HepG2 (cell line): Measurements from ENCODE around the gene ALG9. TPM values are rescaled to one million over a fixed set of nuclear protein-coding genes. Genes with fewer than 3 reads are reported as not detected.

Experiments
- BRCA1 ChIP-seq: sonication (generic); formaldehyde crosslinking; IDR thresholded peaks from 2 replicates; pipeline ENCODE4 v1.4.0; 2020; ENCODE audit warnings: missing genetic modification reagents
- CHD2 ChIP-seq: IDR thresholded peaks from 2 replicates; pipeline ENCODE4 v1.6.1; 2011; ENCODE audit warnings: low read depth, low read length, improper control_type of control experiment
- EP300 ChIP-seq, 3 experiments: sonication (generic) in 1 of 3; formaldehyde crosslinking in 1 of 3; IDR thresholded peaks; 2 replicates each; pipeline versions ENCODE4 v1.5.1 to v1.6.1; 2011 to 2020; ENCODE audit warnings: low read depth in 2 of 3, low read length in 2 of 3, borderline replicate concordance in 1 of 3, improper control_type of control experiment in 1 of 3, mild to moderate bottlenecking in 1 of 3, missing genetic modification reagents in 1 of 3, moderate library complexity in 1 of 3
- GLMP ChIP-seq: sonication (generic); formaldehyde crosslinking; IDR thresholded peaks from 2 replicates; pipeline ENCODE4 v1.9.0; 2021; ENCODE audit warnings: missing genetic modification reagents, mild to moderate bottlenecking, borderline replicate concordance
- HNRNPL ChIP-seq: fragments of 200-400 bp; formaldehyde crosslinking; IDR thresholded peaks from 2 replicates; pipeline ENCODE4 v1.6.1; 2017; ENCODE audit warnings: mild to moderate bottlenecking, low read depth, low read length
- HNRNPLL ChIP-seq: fragments of 200-400 bp; formaldehyde crosslinking; IDR thresholded peaks from 2 replicates; pipeline ENCODE4 v1.6.1; 2017; ENCODE audit warnings: mild to moderate bottlenecking, low read depth, low read length; ENCODE audit not compliant: poor library complexity, severe bottlenecking
- KLF12 ChIP-seq: sonication (generic); formaldehyde crosslinking; IDR thresholded peaks from 2 replicates; pipeline ENCODE4 v1.4.0; 2020; ENCODE audit warnings: missing genetic modification reagents, borderline replicate concordance
- KLF15 ChIP-seq: sonication (generic); formaldehyde crosslinking; IDR thresholded peaks from 2 replicates; pipeline ENCODE4 v1.8.1; 2023; ENCODE audit warnings: borderline replicate concordance, mild to moderate bottlenecking, inconsistent platforms, missing genetic modification reagents, mixed read lengths
- MTA3 ChIP-seq: sonication (generic); formaldehyde crosslinking; IDR thresholded peaks from 2 replicates; pipeline ENCODE4 v1.4.0; 2020; ENCODE audit warnings: missing genetic modification reagents
- NR1H2 ChIP-seq: sonication (generic); formaldehyde crosslinking; IDR thresholded peaks from 2 replicates; pipeline ENCODE4 v1.8.1; 2022; ENCODE audit warnings: low read depth, missing genetic modification reagents, borderline replicate concordance
- RFX5 ChIP-seq: IDR thresholded peaks from 2 replicates; pipeline ENCODE4 v1.6.1; 2011; ENCODE audit warnings: low read depth, low read length, improper control_type of control experiment
- SKI ChIP-seq: fragments of 450-650 bp; IDR thresholded peaks from one replicate; pipeline ENCODE4 v1.6.1; 2018; ENCODE audit warnings: mild to moderate bottlenecking; ENCODE audit not compliant: partially characterized antibody
- SP4 ChIP-seq: sonication (generic); formaldehyde crosslinking; IDR thresholded peaks from 2 replicates; pipeline ENCODE4 v1.8.1; 2023; ENCODE audit warnings: mild to moderate bottlenecking, missing genetic modification reagents
- TAF1 ChIP-seq: sonication (generic); formaldehyde crosslinking; IDR thresholded peaks from 2 replicates; pipeline ENCODE4 v1.4.0; 2020; ENCODE audit warnings: missing genetic modification reagents
- TFE3 ChIP-seq: IDR thresholded peaks from 2 replicates; pipeline ENCODE4 v1.6.1; 2016
- ZBTB34 ChIP-seq: sonication (generic); formaldehyde crosslinking; IDR thresholded peaks from 2 replicates; pipeline ENCODE4 v1.8.0; 2022; ENCODE audit warnings: mild to moderate bottlenecking, missing genetic modification reagents
- ZNF124 ChIP-seq: sonication (generic); formaldehyde crosslinking; IDR thresholded peaks from 2 replicates; pipeline ENCODE4 v1.4.0; 2020; ENCODE audit warnings: missing genetic modification reagents
- ZNF281 ChIP-seq: sonication (generic); formaldehyde crosslinking; IDR thresholded peaks from 2 replicates; pipeline ENCODE4 v1.4.0; 2020; ENCODE audit warnings: missing genetic modification reagents, borderline replicate concordance
- ZNF333 ChIP-seq: sonication (generic); formaldehyde crosslinking; IDR thresholded peaks from 2 replicates; pipeline ENCODE4 v1.4.0; 2020; ENCODE audit warnings: mild to moderate bottlenecking, missing genetic modification reagents, borderline replicate concordance
- ZNF343 ChIP-seq: sonication (generic); formaldehyde crosslinking; IDR thresholded peaks from 2 replicates; pipeline ENCODE4 v1.4.0; 2020; ENCODE audit warnings: mild to moderate bottlenecking, missing genetic modification reagents
- ZNF383 ChIP-seq: sonication (generic); formaldehyde crosslinking; IDR thresholded peaks from 2 replicates; pipeline ENCODE4 v1.4.0; 2020; ENCODE audit warnings: missing genetic modification reagents, mild to moderate bottlenecking, borderline replicate concordance
- polyA plus RNA-seq, 8 experiments: library from polyadenylated mRNA; depleted of rRNA in 3 of 8; stranded (reverse) in 7 of 8; unstranded in 1 of 8; fragments of >200 nt; fragmentation: Illumina TruSeq in 4 of 8; extraction: Trizol in 4 of 8; gene quantifications; 2 replicates each; pipeline versions ENCODE4 v1.2.1 to v1.2.3, GENCODE V29; 2011 to 2016; ENCODE audit warnings: low read depth in 4 of 8, missing spikeins in 1 of 8, mixed read lengths in 1 of 8; ENCODE audit not compliant: insufficient read depth in 1 of 8
- total RNA-seq, 5 experiments: library from RNA; depleted of rRNA; stranded (reverse); fragments of >200 nt; fragmentation: Illumina TruSeq; extraction: Trizol; gene quantifications; 2 replicates each; pipeline ENCODE4 v1.2.3, GENCODE V29; 2016; ENCODE audit warnings: low read depth in 1 of 5

The ALG9 gene
- total and polyA plus RNA-seq, 2 of the 13 experiments (the other 11 are each of a cell fraction or from before 2014, with no cell fraction given) = 39.4 to 40.6 TPM

- TF ChIP-seq HNRNPLL (peak; percentile 18), ZBTB34 (no peak), KLF12 (peak; percentile 84; the same call in 1 of the 2 replicates), GLMP (CRISPR knock-in tag) (no peak), ZNF343 (no peak), ZNF383 (CRISPR knock-in tag) (no peak), CHD2 (no peak), RFX5 (no peak), EP300 (IDR thresholded peaks at IDR 0.05; ENCODE audit: low read depth in 2 of 2, low read length in 2 of 2) (no peak), EP300 (CRISPR knock-in tag; IDR thresholded peaks at IDR 0.05; ENCODE audit: borderline replicate concordance) (no peak; the same call in 1 of the 2 replicates), ZNF281 (0 out of 2 replicates have a peak, but pooled peaks have one; percentile 9), BRCA1 (peak; percentile 42; the same call in 1 of the 2 replicates), HNRNPL (no peak), ZNF333 (no peak), ZNF124 (CRISPR knock-in tag) (no peak), SKI (no peak), SP4 (CRISPR knock-in tag) (no peak), NR1H2 (no peak), MTA3 (CRISPR knock-in tag) (no peak), TAF1 (CRISPR knock-in tag) (peak; percentile 86), TFE3 (0 out of 2 replicates have a peak, but pooled peaks have one; percentile 16), KLF15 (CRISPR knock-in tag) (peak; percentile 81)
Observed at GRCh38 chr11:111765984-111766833, 105.2 kb downstream of the ALG9 start, which contains the start of gene PPP2R1B (continued).
